Fibroblast of the conjunctiva (primary cell): ENCODE data around the gene GRID2.
"Not testable (repeated sequence)": the region's sequence is repeated elsewhere in the genome, so short reads cannot be mapped to it uniquely, and the experiment has no call there.

Source experiments
- DNase-seq: peaks from one replicate; pipeline ENCODE4 v3.0.0-alpha.2; 2010; ENCODE audit warnings: low read depth

Gene GRID2

DNA sequence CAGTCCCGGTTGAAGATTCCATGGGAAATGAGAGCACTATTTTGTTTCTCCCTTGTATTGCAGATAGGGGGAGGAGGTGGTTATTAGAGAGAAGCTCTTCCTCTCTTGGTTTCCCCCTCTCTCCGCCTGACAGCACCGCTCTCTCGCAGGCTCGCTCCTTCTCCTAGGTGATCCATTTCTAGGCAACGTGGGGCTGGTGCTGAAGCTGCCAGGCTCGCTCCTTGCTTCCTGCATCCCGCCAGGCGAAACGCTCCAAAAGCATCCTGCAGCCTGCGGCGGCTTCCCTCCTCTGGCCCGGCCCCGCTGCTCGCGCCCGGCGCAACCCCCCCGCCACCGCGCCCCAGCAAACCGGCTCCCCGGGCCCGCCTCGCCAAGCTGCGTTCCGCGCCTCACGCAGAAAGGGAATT, at the start of gene GRID2:
Gene GRID2, plus strand, starts transcription at position 346 of the 407 bp plus-strand sequence.
- no peak for DNase-seq

DNA sequence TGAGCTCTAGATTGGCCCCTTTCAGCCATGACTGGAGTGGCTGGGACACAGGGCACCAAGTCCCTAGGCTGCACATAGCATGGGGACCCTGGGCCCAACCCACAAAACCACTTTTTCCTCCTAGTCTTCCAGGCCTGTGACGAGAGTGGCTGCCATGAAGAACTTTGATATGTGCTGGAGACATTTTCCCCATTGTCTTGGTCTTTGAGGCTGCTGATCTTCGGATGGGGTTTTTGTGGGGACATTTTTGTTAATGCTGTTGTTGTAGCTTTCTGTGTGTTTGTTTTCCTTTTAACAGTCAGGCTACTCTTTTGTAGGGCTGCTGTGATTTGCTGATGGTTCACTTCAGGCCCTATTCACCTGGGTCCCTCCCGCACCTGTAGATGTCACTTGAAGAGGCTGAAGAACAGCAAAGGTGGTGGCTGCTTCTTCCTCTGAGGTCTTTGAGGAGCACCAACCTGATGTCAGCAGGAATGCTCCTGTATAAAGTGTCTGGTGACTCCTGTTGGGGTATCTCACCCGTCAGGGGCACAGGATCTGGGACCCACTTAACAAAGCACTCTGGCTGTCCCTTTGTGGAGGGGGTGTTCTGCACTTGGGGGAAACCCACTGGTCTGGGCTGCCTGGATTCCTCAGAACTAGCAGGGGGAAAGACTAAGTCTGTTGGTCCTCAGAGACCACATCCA, 49.6 kb upstream of the GRID2 start:
- no peak for DNase-seq

DNA sequence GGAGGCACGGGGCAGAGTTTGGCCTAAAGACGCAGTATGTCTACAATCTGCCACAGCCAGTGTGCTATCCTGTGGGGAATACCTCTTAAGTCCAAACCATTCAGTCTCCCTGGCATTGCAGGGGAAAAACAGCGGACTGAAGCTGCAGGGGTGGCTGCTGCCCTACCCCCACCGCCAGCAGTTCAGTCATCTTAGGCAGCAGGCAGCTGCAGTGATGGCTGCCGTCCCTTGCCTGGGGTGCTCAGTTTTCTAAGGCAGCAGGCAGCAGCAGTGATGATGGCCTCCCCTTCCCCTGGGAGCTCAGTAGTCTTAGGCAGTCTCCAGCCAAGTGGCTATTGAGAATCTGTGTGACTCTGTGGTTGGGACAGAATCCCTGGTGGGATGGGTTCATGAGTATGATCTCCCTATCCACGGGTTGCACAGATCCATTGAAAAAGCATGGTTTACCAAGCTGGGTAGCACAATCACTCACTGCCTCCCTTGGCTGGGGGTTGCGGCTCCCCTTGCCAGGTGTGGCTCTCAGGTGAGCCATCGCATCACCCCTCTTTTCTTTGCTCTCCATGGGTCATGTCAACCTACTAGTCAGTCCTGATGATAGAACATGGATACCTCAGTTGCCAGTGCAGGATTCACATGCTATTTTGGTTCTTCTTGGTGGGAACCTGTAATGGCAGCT, 48.9 kb upstream of the GRID2 start:
- no peak for DNase-seq

DNA sequence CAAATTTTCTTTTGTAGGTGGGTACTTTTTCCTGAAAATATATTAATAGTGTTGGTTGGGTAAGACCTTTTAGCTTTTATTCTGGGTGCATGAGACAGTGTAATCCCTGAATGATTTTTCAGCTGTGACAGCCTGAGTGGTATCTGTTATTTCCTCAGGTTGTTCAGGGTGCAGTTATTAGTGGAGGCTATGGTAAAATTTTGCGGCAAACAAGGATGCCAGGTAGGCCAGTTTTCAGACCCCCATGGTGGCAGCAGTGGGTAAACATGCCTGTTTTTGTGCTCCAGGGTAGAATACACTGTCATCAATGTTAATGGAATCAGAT, 47.9 kb upstream of the GRID2 start:
- no peak for DNase-seq

DNA sequence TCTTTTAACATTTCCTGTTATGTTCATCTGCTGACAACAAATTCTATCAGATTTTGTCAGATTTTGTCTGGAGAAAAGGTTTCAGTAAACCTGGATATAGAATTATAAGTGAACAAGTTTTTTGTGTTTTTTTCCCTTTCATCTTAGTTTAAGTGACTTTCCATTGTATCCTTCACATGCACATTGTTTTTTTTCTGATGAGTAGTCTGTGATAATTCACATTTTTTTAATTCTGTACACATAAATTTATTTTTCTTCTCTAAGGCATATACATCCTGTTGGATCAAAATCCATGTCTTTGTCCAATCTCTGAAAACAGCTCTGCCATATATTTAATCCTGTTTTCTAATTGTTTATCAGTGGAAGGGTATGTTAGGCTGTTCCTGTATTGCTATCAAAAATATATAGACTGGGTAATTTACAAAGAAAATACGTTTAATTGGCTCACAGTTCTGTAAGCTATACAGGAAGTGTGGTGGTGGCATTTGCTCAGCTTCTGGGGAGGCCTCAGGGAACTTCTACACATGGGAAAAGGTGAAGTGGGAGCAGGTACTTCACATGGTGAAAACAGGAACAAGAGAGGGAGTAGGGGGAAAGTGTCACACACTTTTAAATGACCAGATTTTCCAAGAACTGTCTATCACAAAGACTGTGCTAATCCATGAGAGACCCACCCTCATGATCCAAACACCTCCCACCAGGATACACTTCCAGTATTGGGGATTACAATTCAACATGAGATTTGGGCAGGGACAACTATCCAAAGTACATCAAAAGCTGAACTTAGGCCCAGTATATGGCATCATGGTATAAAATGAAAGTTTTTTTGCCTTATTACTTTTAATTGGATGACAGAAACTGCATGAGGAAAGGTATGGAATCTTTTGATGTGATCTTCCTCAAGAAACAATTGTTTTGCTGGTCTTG, 45.6 kb upstream of the GRID2 start:
- no peak for DNase-seq

DNA sequence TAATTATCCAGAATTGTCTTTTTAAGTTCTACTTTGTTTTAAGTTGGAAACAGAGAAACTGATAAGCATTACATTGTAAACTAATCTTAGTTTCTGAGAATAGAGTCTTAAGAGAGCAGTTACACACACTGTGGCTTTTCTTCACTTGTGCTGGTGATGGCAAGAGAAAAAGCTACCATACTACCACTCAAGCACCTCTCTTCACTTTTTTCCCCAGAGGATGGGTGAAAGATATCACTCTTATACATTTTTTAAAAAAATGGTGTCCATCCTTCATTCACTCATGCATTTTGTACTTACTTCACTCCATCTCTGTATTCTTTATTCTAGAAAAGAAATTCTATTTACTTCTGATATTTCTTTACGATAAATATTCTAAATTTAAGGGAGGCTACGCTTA, 42.5 kb upstream of the GRID2 start:
- no peak for DNase-seq

DNA sequence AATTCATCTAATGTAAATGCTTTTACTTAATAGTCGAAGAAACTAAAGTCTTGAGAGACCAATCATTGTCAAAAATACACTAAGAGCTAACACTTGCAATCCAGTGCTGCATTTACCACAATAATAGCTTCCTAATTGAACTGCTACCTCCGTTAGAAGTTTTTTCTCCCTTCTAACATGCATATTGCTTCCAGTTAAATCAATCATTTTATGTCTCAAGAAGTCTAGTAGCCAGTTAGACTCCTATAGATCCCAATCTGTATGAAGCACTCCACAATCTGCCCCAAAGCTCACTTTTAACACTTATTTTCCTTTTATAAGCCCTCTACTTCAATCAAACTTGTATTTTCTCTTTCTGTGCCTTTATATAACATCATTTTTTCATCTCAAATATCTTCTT, 41.4 kb upstream of the GRID2 start:
- DNase-seq, result no peak

DNA sequence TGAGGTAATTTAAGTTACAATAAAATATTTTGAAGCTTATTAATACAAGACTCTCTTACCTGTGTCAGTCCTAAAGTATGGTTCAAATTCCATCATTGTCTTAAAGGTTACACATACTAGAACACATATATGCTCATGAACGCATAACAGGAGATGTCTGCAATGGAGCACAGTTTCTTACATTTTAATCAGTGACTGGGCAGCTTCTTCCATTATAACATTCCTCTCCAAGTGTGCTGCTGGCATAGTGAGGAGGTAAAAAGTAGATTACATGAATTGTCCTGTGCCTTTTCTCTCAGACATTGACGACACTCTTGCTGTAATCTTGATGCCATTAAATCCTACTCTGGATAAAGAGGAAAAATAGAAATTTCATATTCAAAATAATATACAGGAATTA, 40.8 kb upstream of the GRID2 start:
- DNase-seq, result no peak

DNA sequence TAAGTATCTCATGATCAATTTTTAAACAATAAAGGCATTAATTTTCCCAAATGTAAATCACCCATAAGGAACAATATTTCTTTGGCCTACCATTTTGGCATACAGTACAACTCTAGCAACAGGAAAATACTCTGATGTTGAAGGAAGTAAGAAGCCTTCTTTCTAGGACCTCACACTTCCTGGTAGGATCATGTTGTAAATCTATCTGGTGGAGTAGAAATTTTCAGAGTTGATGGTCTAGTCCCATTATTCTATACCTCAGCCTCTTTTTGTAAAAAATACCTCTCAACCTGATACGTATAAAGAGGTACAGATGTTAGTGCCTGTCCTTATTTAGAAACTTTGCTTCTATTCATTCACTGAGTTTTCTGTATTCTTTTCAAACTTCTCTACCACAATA, 40.2 kb upstream of the GRID2 start:
- DNase-seq, result no peak

DNA sequence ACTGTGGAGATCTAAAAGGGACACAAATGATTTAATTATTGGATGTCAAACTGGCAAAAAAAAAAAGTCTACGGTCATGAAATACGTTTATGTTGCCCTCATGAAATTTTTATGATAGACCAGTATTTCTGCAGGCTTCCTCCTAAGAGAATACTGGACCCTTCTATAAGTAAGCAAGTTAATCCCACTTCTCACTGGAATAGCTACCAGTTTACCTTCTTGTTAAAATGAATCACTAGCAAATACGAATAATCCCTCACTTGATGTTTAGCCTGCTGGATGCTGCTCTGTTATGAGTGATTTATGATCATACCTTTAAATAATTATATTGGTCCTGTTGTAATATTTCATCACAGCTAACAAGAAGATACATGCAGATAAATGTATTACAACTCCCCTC, 39.6 kb upstream of the GRID2 start:
- no peak for DNase-seq

DNA sequence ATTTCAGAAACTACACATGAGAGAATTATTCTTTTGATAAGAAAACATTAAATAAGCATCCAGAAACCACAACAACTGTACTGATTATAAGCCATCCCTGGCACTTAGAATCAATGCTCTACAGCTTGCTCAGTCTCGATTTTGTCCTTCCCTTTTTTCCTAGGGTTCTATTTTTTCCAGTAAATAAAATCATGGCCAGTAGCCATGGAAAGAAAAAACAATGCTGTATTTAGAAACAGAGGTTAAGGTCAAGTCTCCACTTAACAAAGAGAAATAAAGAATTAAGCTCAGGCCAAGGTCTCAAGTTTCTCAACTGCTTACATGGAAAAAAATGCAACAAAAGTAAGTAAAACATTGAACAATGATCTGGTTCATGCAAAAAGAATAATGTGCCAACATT, 38.7 kb upstream of the GRID2 start:
- DNase-seq, result peak; percentile 9

DNA sequence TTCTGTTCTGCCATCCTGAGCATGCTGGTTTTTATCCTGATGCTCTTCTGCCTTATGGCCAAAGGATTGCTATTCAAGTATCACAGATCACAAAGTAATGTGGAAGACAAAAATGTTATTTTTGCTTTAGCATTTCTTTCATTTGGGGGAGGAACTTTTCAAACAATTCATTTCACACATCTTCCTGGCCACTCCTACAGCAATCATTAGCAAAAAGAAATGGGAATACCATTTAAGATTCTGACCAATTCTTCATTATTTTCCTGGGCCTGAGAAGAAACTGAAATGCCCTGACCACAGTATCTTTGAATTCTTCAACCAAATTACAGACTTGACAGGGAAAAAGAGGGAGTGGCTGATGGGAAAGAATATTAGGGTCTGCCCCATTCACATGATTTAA, 38.0 kb upstream of the GRID2 start:
- no peak for DNase-seq

DNA sequence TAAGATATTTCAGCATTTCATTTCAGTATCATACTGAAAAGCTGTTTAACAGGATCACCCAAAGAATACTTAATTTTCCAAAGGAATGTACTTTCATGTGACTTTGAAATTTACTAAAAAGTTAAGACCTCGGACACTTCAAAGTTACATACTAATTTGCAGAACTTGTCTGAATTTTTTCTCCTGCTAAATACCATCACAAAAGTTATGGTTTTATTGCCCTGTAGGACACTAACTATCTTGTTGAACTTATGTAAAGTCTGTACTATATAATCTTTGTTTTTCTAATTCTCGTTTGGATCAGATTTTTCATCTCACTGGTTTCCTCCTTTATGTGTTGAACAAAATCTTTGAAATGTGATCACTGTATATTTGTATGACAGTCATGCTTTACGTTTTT, 37.2 kb upstream of the GRID2 start:
- no peak for DNase-seq

DNA sequence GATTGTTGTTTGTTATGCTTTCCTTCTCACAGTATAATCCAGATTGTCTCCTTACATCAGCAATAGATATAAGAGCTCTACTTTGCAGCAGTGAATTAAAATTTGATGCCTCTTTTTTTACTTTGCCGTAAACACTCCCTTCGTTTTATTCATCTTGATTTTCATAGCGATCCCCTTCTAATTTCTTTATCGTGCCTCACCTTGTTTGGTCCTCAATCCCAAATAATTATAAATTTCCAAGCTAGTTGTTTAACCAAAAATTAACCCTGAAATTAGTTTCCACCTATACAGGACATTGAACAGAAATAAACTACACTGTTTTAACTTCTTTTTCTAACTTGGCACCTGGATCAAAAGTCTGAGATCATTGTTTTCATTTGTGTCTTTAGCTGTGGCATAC, 35.1 kb upstream of the GRID2 start:
- DNase-seq, result no peak

DNA sequence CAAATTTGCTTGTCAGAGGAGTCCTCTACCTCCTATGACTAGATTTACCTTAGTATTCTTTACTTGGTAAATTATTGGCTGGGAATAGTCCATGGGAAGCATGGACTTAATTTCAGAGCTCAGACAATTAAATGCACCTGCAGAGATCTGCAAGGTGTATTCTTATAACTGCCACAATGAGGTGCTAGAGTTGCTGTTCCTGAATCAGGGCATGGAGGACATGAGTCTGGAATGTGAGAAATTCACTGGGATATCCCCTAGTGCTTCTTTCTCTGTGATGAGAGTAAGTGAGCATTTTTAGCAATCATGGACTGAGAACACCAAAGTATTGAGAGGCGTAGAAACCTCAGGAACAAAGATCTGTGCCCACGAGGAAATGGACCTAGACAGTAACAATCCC, 32.9 kb upstream of the GRID2 start:
- DNase-seq, result no peak

DNA sequence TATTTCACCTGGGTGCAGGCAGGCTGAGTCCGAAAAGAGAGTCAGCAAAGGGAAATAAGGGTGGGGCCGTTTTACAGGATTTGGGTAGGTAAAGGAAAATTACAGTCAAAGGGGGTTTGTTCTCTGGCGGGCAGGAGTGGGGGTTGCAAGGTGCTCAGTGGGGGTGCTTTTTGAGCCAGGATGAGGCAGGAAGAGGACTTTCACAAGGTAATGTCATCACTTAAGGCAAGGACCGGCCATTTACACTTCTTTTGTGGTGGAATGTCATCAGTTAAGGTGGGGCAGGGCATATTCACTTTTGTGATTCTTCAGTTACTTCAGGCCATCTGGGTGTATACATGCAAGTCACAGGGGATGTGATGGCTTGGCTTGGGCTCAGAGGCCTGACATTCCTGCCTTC, 32.2 kb upstream of the GRID2 start:
- DNase-seq, result not testable (repeated sequence)

DNA sequence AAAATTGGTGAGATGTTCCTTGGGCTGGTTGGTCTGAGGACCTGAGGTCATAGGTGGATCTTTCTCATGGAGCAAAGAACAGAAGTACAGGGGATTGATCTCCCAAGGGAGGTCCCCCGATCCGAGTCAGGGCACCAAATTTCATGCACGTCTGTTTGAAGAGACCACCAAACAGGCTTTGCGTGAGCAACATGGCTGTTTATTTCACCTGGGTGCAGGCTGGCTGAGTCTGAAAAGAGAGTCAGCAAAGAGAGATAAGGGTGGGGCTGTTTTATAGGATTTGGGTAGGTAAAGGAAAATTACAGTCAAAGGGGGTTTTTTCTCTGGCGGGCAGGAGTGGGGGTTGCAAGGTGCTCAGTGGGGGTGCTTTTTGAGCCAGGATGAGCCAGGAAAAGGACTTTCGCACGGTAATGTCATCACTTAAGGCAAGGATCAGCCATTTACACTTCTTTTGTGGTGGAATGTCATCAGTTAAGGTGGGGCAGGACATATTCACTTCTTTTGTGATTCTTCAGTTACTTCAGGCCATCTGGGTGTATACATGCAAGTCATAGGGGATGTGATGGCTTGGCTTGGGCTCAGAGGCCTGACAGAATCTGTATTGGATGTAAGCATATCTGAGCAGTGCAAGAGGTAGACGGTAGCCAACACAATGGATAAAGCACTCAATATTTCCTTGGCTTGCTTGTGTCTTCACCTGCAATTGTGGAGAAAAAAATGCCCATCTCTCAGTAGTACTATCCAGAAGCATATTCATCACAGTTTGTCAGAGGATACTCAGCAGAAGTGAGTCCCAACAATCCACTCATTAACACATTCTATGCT, 26.5 kb upstream of the GRID2 start:
- DNase-seq, result not testable (repeated sequence)

DNA sequence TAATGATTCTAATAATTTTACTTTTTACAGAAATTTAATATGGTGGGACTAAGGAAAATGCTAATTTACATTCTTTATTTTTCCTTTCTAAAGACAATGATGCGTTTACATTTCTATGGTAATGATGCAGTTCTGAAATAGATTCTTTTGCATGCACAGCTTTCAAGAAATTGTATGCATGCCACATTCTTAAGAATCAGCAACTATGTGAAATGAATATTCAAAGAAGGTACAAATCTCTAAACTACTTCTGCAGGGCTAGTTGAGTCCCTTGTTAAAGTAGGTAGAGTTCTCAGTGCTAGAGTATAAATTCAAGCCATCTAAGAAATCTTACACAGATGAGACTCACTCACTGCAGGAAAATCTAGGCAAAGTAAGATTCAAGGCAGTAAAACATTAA, 24.5 kb upstream of the GRID2 start:
- DNase-seq, result no peak

DNA sequence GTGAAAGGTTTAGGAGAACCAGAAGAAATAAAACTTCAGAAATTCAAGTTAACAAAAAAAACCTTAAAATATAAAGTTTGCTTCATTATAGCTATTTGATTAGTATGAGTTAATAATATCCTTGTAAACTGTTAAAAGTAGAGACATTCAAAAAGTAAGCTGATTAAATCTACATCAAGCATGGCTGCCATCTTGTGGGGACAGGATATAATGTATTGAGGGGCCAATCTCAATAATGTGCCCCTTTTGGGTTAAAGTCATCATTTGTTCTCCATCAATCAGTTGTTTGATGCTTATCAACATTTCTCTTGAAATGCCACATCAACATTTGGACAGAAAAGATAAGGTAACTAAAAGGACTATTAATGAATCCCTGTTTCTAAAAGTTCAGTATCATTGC, 4.6 kb upstream of the GRID2 start:
- no peak for DNase-seq

DNA sequence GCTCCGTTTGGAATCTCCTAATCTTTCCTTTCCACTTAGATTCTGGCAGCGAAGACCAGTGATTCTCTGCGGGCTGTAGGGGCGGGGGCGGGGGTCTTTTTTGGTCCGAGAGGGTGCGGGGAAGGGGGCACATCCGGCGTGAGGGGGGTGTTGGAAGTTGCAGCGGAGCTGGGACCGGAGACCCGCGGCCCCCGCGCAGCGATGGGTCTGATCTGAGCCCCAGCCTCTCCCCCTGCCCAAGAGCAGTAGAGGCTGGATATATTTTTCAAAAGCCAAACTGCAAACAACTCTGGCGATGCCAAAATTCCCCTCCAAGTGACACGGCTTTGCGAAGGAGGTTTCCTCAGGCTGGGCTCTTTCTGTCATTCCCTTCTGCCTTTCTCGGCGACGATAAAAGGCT, 355 bp downstream of the GRID2 start:
- no peak for DNase-seq

DNA sequence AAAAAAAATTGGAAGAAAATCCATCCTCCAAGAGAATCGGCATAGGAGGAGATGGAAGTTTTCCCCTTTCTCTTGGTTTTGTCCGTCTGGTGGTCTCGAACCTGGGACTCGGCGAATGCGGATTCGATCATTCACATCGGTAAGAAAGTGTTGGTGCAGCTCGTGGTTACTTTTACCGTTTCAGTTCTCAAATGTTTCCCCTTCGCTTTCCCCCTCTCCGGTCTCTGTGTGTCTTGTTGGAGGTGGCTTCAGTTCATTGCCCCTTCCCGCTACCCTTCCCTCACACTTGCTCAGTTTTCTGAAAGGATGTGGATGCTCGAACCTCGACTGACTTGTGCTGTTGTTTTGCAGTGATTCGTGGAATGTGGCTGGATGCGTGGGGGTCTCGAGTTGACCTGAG, 840 bp downstream of the GRID2 start:
- no peak for DNase-seq

DNA sequence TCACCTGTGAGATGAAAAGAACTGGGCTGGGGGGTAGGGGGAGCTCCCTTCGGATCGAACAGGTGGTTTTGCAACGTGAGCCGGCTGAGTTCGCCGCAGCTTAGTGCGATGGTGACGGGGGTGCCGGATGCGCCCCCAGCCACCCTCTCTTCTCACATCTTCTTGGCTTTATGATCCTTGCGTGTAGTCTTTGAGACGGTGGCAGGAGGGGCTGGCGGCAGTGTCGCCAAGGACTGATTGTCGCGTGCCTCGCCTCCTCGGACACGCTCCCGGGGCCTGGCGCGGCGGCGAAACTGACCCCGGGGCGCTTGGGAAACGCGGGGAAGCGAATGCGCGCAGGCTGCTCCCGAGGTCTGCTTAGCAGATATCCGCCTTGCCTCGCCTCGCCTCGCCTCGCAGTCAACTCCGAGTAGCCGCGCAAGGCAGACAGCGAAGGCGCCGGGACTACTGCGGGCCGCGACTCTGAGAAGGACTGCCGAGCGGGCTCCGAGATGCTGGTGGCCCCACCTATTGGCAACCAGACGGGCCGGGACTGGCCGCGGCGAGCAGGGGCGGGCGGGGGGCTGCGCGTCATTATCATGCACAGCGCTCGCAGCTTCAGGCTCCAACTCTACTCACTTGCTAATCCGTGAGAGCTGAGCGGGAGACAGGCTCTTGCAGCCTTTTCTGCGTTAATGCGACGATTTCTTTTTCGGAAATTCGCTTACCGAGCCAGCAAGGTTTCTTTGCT, 1.5 kb downstream of the GRID2 start:
- DNase-seq, result no peak
